Peyer's patch (tissue), 4 donors: ENCODE measurements around the gene IRF1. TPM values are rescaled to one million over a fixed set of nuclear protein-coding genes. Genes with fewer than 3 reads are reported as not detected.

Experiments
- DNase-seq, 3 donors: peaks; one replicate each; pipeline ENCODE4 v3.0.0-alpha.2; 2017 to 2019
- H3K27ac ChIP-seq, 4 donors: fragments of 200-600 bp; sonication (generic); one replicate each; pipeline ENCODE4 v1.5.1; 2016 to 2019
- H3K27me3 ChIP-seq, 2 donors: fragments of 200-600 bp; sonication (generic); one replicate each; pipeline ENCODE4 v1.5.1; 2019
- H3K36me3 ChIP-seq, 3 donors: fragments of 200-600 bp; sonication (generic); one replicate each; pipeline ENCODE4 v1.5.1; 2016 to 2019
- H3K4me1 ChIP-seq, 4 donors: fragments of 200-600 bp; sonication (generic); one replicate each; pipeline ENCODE4 v1.5.1; 2016 to 2019
- H3K4me3 ChIP-seq, 4 donors: fragments of 200-600 bp; sonication (generic); 1 replicate in 3 of 4; 2 replicates in 1 of 4; pipeline ENCODE4 v1.5.1; 2016 to 2019; ENCODE audit warnings: mild to moderate bottlenecking in 1 of 4
- H3K9me3 ChIP-seq, 4 donors: fragments of 200-600 bp; sonication (generic); one replicate each; pipeline ENCODE4 v1.5.1; 2016 to 2019; ENCODE audit warnings: mild to moderate bottlenecking in 1 of 4
- POLR2A ChIP-seq, 2 donors: fragments of 450-650 bp; IDR thresholded peaks; one replicate each; pipeline ENCODE4 v1.5.1; 2017; ENCODE audit warnings: antibody characterized with exemption in 2 of 2, mild to moderate bottlenecking in 2 of 2, moderate library complexity in 2 of 2
- total RNA-seq, 4 donors: library from RNA; depleted of rRNA; stranded (reverse); fragments of >200 nt; gene quantifications; one replicate each; pipeline ENCODE4 v1.1.0, GENCODE V29; 2016
- TF ChIP-seq, protein P1 (sequence below), 6 experiments: fragments of 450-650 bp in 4 of 6; fragments of 200-600 bp in 2 of 6; sonication (generic) in 1 of 6; IDR thresholded peaks; one replicate each; pipeline ENCODE4 v1.5.1; 2017 to 2019; ENCODE audit warnings: antibody characterized with exemption in 6 of 6, mild to moderate bottlenecking in 3 of 6, moderate library complexity in 1 of 6

The IRF1 gene
- total RNA-seq, 4 donors from 2014 or later: 92.7 to 152 (median 122) TPM

DNA sequence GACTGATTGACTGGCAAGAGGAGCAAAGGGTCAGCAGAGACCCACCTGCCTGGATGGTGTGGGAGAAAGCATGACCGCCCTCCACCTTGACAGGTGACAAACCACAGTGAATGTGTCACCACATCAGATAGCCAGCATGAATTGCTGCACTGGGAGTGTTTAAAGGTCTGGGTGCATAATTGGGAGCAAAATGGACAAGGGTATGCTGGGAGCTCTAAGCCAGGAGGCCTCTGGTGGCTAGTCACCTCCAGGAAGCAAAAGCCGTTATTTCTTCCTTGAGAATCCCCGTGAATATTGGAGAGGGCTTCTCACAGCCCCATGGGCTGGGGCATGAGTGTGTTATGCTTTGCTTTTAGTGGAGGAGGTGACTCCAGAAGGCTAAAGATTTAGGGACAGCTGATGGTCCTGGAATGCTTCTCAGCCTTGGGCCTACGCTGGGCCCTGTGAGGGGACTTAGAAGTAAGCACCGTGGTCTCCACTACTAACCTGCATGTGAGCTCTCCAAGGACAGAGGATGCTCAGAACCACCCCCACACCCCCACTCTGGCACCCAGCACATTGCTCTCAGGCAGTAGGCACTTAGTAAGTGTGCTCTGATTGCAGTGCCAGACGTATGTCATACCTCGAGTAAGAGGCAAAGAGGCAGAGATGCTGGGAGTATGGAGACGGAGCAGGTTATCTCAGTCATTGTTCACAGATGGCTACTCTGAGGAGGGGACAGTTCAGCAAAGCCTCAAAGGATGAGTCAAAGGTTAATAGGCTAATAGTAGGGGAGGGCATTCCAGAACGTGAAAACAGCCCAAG, 9.1 kb upstream of the IRF1 start:
- DNase-seq: peak in 1 of 3 donors; percentile 48
- H3K36me3 ChIP-seq: no peaks in the 10 kb centered on the region
- H3K27me3 ChIP-seq: no peaks in the 10 kb centered on the region
- H3K4me3 ChIP-seq: no peak overlapping the region
- peak overlapping the region; percentile 68 to 99 (median 92) for H3K27ac ChIP-seq
- TF ChIP-seq POLR2A (IDR thresholded peaks at IDR 0.05): no peak
- no peaks in the 10 kb centered on the region for H3K9me3 ChIP-seq
- H3K4me1 ChIP-seq: peaks cover 11 to 60% (median 13%) of the 10 kb centered on the region in 4 donors

DNA sequence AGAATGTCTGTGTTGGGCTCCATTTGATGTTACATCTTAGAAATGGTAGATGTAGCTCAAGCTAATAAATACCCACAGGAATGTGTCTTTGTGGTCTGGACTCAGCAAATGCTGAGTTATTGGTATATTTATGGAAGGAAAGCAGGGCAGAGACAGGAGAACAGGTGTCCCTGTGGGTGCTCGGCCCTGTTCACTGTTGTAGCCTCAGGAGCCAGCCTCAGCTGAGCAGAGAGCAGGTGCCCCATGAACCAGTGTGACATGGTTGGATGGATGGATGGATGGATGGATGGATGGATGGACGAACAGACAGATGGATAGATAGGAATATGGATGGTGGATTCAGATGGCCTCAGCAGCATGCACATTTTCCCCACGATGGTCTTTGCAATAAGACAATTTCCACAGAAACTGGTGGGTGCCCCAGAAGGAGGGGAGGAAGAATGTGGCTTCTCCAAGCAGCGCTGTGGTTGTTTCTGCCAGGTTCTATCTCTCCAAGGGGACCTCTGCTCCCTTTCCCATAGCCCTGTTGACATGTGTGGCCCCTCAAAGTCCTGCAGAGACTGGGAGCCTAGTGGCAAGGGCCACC, 8.2 kb upstream of the IRF1 start:
- peak in 1 of 3 donors; percentile 35 for DNase-seq
- Histone ChIP-seq H3K4me1 (peaks cover 13 to 69% (median 18%) of the 10 kb centered on the region in 4 donors), H3K27me3 (no peaks in the 10 kb centered on the region), H3K27ac (peak overlapping the region; percentile 93 to 99 (median 97)), H3K4me3 (no peak overlapping the region), H3K9me3 (no peaks in the 10 kb centered on the region), H3K36me3 (no peaks in the 10 kb centered on the region)
- TF ChIP-seq POLR2A (IDR thresholded peaks at IDR 0.05): no peak
- TF ChIP-seq, protein P1, sequence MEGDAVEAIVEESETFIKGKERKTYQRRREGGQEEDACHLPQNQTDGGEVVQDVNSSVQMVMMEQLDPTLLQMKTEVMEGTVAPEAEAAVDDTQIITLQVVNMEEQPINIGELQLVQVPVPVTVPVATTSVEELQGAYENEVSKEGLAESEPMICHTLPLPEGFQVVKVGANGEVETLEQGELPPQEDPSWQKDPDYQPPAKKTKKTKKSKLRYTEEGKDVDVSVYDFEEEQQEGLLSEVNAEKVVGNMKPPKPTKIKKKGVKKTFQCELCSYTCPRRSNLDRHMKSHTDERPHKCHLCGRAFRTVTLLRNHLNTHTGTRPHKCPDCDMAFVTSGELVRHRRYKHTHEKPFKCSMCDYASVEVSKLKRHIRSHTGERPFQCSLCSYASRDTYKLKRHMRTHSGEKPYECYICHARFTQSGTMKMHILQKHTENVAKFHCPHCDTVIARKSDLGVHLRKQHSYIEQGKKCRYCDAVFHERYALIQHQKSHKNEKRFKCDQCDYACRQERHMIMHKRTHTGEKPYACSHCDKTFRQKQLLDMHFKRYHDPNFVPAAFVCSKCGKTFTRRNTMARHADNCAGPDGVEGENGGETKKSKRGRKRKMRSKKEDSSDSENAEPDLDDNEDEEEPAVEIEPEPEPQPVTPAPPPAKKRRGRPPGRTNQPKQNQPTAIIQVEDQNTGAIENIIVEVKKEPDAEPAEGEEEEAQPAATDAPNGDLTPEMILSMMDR (IDR thresholded peaks at IDR 0.05): no peak

DNA sequence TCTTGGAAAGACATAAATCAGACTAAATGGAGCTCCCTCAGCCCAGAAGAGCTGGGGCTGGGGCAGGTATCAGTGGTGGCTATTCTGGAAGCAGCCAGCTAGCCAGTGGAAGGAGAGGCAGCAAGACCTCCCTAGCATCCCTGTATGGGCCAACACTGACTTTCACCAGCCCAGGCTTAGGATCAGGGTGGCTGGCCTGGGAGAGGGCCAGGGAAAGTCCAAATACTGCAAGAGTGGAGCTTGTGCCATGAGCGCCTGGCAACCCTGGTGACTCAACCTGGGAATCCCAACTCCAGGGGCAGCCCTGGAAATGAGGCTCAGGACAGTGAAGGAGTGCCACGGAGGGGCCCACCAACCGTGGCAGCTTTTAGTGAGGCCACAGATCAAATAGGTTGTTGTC, 7.6 kb upstream of the IRF1 start:
- Histone ChIP-seq H3K27ac (peak overlapping the region; percentile 93 to 99 (median 97)), H3K4me1 (peaks cover 13 to 73% (median 18%) of the 10 kb centered on the region in 4 donors), H3K36me3 (no peaks in the 10 kb centered on the region), H3K4me3 (no peak overlapping the region), H3K27me3 (no peaks in the 10 kb centered on the region), H3K9me3 (no peaks in the 10 kb centered on the region)
- TF ChIP-seq, protein P1 (IDR thresholded peaks at IDR 0.05): no peak
- TF ChIP-seq POLR2A (IDR thresholded peaks at IDR 0.05): no peak
- peak in 2 of 3 donors; percentile 50 to 65 for DNase-seq

DNA sequence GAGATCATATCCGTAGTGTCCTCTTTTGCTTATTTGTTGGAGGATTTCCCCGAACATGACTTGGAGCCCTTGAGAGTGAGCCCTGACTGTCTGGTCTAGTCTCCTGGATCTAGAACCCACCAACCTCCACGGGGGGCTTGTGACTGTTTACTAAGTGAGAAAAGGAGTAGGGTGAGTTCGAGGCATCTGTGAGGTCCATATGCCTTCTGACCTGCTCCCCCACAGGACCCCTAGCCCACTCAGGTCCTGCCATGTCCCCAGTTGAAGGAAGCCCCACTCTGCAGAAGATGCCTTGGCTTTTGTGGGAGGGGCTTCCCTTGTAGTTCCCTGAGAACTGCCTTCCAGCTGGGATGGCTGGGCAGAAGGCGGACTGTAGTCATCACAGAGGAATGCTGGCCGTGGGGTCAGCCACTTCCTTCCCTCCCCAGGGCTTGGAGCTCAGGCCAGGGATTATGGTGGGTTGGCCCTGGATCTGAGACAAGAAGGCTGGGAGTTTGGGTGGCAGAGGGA, 7.0 kb upstream of the IRF1 start:
- Histone ChIP-seq H3K27me3 (no peaks in the 10 kb centered on the region), H3K4me3 (peak overlapping the region; percentile 57 to 74 (median 67)), H3K27ac (peak overlapping the region; percentile 93 to 99 (median 97)), H3K9me3 (no peaks in the 10 kb centered on the region), H3K36me3 (no peaks in the 10 kb centered on the region), H3K4me1 (peaks cover 12 to 67% (median 18%) of the 10 kb centered on the region in 4 donors)
- DNase-seq: peak; percentile 35 to 77 (median 51)
- no peak for TF ChIP-seq POLR2A (IDR thresholded peaks at IDR 0.05)
- TF ChIP-seq, protein P1 (IDR thresholded peaks at IDR 0.05): no peak

DNA sequence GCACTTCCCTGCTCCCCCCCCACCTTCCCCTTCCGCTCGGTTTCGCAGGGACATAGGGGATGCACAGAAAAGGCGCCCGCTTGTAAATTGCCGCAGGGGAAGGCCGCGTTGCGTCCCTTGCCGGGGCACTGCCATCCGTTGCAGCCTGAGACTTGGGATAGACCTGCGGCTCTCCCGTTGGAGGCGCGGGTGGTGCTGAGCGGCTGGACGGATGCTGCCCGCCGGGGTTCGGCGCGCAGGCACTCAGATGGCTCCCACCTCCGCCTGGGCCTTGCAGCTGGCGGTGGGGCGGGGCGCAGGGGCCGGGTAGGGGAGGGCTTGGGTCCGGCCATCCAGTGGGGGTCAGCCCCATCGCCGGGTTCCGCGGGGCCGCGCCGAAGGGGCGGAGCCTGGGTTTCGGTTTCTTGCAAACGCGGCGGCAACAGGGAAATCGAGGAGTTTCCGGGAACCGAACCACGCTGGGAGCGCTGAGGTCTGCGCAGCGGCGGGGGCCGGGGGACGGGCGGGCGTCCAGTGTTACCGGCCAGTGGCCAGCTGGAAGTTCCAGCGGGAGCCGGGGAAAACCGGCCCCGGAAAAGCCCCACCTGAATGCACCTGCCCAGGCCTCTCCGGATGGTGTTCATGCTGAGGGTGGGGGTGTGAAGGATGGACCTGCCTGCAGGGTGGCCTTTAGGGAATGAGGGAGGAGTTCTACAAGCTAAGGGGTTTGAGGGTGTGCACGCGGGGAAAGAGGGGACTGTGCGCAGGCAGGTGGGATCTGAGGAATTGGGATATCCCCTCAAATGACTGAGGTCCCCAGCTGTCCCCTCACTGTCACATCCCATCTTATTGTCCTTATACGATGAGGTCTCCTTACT, 6.3 kb upstream of the IRF1 start:
- H3K4me1 ChIP-seq: peaks cover 11 to 66% (median 24%) of the 10 kb centered on the region in 4 donors

More for the DNA sequence above, 6.3 kb upstream of the IRF1 start:
- peak; percentile 90 to 95 (median 94) for DNase-seq
- H3K9me3 ChIP-seq: no peaks in the 10 kb centered on the region
- TF ChIP-seq, protein P1 (IDR thresholded peaks at IDR 0.05): peak in 1 of 6 experiments; percentile 1
- peak; percentile 53 to 55 for TF ChIP-seq POLR2A (IDR thresholded peaks at IDR 0.05)
- H3K36me3 ChIP-seq: no peaks in the 10 kb centered on the region
- H3K27me3 ChIP-seq: no peaks in the 10 kb centered on the region
- peak overlapping the region; percentile 93 to 99 (median 97) for H3K27ac ChIP-seq
- H3K4me3 ChIP-seq: peak overlapping the region; percentile 57 to 74 (median 67)
